Ishikawa (cell line): ENCODE measurements around the gene GRK5.

Experiments
- CEBPB ChIP-seq: IDR thresholded peaks from 2 replicates; pipeline ENCODE4 v1.6.1; 2012
- CREB1 ChIP-seq: IDR thresholded peaks from 2 replicates; pipeline ENCODE4 v1.6.1; 2012; ENCODE audit warnings: low read depth
- EP300 ChIP-seq: IDR thresholded peaks from 2 replicates; pipeline ENCODE4 v1.6.1; 2012; ENCODE audit warnings: borderline replicate concordance
- NFIC ChIP-seq: IDR thresholded peaks from 2 replicates; pipeline ENCODE4 v1.6.1; 2012
- RAD21 ChIP-seq: IDR thresholded peaks from 2 replicates; pipeline ENCODE4 v1.6.1; 2012; ENCODE audit warnings: low read depth
- TEAD4 ChIP-seq: IDR thresholded peaks from 2 replicates; pipeline ENCODE4 v1.6.1; 2012
- USF1 ChIP-seq: IDR thresholded peaks from 2 replicates; pipeline ENCODE4 v1.6.1; 2012
- ZBTB7A ChIP-seq: IDR thresholded peaks from 2 replicates; pipeline ENCODE4 v1.6.1; 2012; ENCODE audit warnings: low read depth
- TF ChIP-seq, protein P1 (sequence below): IDR thresholded peaks from 2 replicates; pipeline ENCODE4 v1.6.1; 2012; ENCODE audit warnings: low read depth, mild to moderate bottlenecking
- TF ChIP-seq, protein P2 (sequence below): IDR thresholded peaks from 2 replicates; pipeline ENCODE4 v1.6.1; 2012

- no peak for TF ChIP-seq RAD21
- TF ChIP-seq, protein P1, sequence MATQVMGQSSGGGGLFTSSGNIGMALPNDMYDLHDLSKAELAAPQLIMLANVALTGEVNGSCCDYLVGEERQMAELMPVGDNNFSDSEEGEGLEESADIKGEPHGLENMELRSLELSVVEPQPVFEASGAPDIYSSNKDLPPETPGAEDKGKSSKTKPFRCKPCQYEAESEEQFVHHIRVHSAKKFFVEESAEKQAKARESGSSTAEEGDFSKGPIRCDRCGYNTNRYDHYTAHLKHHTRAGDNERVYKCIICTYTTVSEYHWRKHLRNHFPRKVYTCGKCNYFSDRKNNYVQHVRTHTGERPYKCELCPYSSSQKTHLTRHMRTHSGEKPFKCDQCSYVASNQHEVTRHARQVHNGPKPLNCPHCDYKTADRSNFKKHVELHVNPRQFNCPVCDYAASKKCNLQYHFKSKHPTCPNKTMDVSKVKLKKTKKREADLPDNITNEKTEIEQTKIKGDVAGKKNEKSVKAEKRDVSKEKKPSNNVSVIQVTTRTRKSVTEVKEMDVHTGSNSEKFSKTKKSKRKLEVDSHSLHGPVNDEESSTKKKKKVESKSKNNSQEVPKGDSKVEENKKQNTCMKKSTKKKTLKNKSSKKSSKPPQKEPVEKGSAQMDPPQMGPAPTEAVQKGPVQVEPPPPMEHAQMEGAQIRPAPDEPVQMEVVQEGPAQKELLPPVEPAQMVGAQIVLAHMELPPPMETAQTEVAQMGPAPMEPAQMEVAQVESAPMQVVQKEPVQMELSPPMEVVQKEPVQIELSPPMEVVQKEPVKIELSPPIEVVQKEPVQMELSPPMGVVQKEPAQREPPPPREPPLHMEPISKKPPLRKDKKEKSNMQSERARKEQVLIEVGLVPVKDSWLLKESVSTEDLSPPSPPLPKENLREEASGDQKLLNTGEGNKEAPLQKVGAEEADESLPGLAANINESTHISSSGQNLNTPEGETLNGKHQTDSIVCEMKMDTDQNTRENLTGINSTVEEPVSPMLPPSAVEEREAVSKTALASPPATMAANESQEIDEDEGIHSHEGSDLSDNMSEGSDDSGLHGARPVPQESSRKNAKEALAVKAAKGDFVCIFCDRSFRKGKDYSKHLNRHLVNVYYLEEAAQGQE, result no peak
- TF ChIP-seq CREB1, result no peak
- TF ChIP-seq CEBPB, result no peak
- TF ChIP-seq ZBTB7A, result no peak
- TF ChIP-seq NFIC, result no peak
- no peak for TF ChIP-seq USF1
- no peak for TF ChIP-seq EP300
- TF ChIP-seq, protein P2, sequence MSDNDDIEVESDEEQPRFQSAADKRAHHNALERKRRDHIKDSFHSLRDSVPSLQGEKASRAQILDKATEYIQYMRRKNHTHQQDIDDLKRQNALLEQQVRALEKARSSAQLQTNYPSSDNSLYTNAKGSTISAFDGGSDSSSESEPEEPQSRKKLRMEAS, result no peak
- no peak for TF ChIP-seq TEAD4
These were observed 60.0 kb downstream of the GRK5 start for GRCh38 chr10:119267384-119267783.
